OCI-LY1 (cell line): ENCODE results near the gene FNBP1.

ENCODE experiments used
- CTCF ChIP-seq: fragments of 200-600 bp; sonication (generic), shearing (Covaris generic); IDR thresholded peaks from 2 replicates; pipeline ENCODE4 v1.5.1; 2017; ENCODE audit warnings: mild to moderate bottlenecking, antibody characterized with exemption, low read length, moderate library complexity, mixed read lengths
- EZH2 ChIP-seq: fragments of 200-600 bp; sonication (generic), shearing (Covaris generic); IDR thresholded peaks from 2 replicates; pipeline ENCODE4 v1.8.0; 2017; ENCODE audit warnings: borderline replicate concordance, mixed run types, mild to moderate bottlenecking, antibody characterized with exemption, low read length, moderate library complexity, mixed read lengths

GRCh38 chr9:129839324-129840023, 203.5 kb downstream of the FNBP1 start:
- no peak for TF ChIP-seq EZH2
- no peak for TF ChIP-seq CTCF
